ENCODE measurements around the gene GNB1L. TPM values are rescaled to one million over a fixed set of nuclear protein-coding genes. Genes with fewer than 3 reads are reported as not detected.
A peak's percentile ranks its signal among the peaks of the same experiment; 100 is the strongest.

GNB1L gene
- total and polyA plus RNA-seq, 9 of the 15 experiments (the other 6 are each of a cell fraction or from before 2014, with no cell fraction given): 0.56 to 50.5 (median 10.2) TPM

DNA sequence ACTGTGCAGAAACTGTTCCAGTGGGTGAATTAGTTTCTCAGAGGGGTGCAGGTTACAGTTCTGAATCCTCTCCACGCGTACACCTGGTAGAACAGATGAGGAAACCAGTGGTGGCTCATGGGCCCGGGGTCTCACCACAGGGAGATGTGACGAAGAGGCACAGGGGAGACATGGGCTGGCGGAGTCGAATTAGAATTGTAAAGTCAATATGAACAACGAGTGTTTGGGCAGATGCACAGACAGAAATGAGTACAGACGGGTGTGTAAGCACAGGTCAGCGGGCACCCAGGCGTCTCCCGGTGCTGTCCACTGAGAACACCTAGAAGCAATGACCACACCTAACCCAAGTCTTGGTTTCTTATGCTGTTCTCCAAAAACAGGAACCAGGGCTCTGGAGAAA is 41.8 kb downstream of the GNB1L start:
- no peaks in the 10 kb centered on the region for H3K9me1 ChIP-seq (ENCODE audit: control insufficient read depth, insufficient read depth, low read length)
- DNase-seq (ENCODE audit: extremely low read depth in 1 of 4, low spot score in 3 of 4) (no peak), FAIRE-seq (no peak), ATAC-seq (no peak)
- H3K4me3 ChIP-seq: no peak overlapping the region
- 0 out of 2 replicates have a peak, but pooled peaks cover 1% of the 10 kb centered on the region for H4K20me1 ChIP-seq (replicated peaks; ENCODE audit: control insufficient read depth, insufficient read depth, low read length)
- H3K27ac ChIP-seq (ENCODE audit: extremely low read depth, low read depth, low read length): no peak overlapping the region
- peaks cover 22 to 57% of the 10 kb centered on the region in 2 experiments for H3K4me1 ChIP-seq (replicated peaks in 1 of 2; ENCODE audit: control insufficient read depth in 2 of 2, insufficient read depth in 2 of 2, low read length in 2 of 2)
- H3K9me3 ChIP-seq (replicated peaks; ENCODE audit: control insufficient read depth, insufficient read depth, low read depth, low read length): no peaks in the 10 kb centered on the region
- 82% methylated on average over 11 of the region's 11 CpGs for WGBS (ENCODE audit: insufficient coverage, low coverage, missing lambda C conversion rate)
- peak overlapping the region in 1 of 2 experiments; percentile 5; a peak in 1 of 4 replicates for H3K9ac ChIP-seq (ENCODE audit: insufficient read depth in 1 of 2, low read depth in 2 of 2, low read length in 2 of 2)
- intact Hi-C loops (cut with micrococcal nuclease) (no loop called here), in situ Hi-C loops (cut with MboI) (no loop called here)
- no peaks in the 10 kb centered on the region for H3K27me3 ChIP-seq (ENCODE audit: control insufficient read depth in 2 of 2, insufficient read depth in 2 of 2, low read length in 2 of 2)
- ChIA-PET POLR2A (interaction anchor here (0.6 to 5.7 kb wide), 4 partner anchors 7 to 41 kb away, joined by 3 to 43 read pairs (median 4); partner anchors contain the start of genes GNB1L and RTL10), CTCF (ENCODE audit: low intra/inter-chr PET ratio) (no interaction called here)
- no TSS peak for BruUV-seq (replicated peaks)
- H2AFZ ChIP-seq (ENCODE audit: low read depth, low read length): no peak overlapping the region
- H3K36me3 ChIP-seq (ENCODE audit: control insufficient read depth, insufficient read depth, low read length): no peaks in the 10 kb centered on the region
- no peaks in the 10 kb centered on the region for H3K79me2 ChIP-seq (ENCODE audit: control insufficient read depth, insufficient read depth, low read length)
- no peak overlapping the region for H3K4me2 ChIP-seq (ENCODE audit: insufficient read depth, low read length)
- TF ChIP-seq E2F5 (CRISPR knock-in tag; IDR thresholded peaks at IDR 0.05): no peak
- peak; percentile 9; the same call in 1 of the 2 replicates for TF ChIP-seq MTF1 (CRISPR knock-in tag; IDR thresholded peaks at IDR 0.05; ENCODE audit: borderline replicate concordance)
- TF ChIP-seq, protein P1, sequence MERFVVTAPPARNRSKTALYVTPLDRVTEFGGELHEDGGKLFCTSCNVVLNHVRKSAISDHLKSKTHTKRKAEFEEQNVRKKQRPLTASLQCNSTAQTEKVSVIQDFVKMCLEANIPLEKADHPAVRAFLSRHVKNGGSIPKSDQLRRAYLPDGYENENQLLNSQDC (CRISPR knock-in tag; IDR thresholded peaks at IDR 0.05): no peak
